Cerebellar nuclear complex (tissue), 1 donor: ENCODE results near the gene JDP2.
"Not testable (repeated sequence)": the region's sequence is repeated elsewhere in the genome, so short reads cannot be mapped to it uniquely, and the experiment has no call there.

ENCODE experiments used
- DNase-seq, 2 experiments: peaks; one replicate each; lab custom pipeline; 2025; lab: John Stamatoyannopoulos, UW

JDP2 gene

DNA sequence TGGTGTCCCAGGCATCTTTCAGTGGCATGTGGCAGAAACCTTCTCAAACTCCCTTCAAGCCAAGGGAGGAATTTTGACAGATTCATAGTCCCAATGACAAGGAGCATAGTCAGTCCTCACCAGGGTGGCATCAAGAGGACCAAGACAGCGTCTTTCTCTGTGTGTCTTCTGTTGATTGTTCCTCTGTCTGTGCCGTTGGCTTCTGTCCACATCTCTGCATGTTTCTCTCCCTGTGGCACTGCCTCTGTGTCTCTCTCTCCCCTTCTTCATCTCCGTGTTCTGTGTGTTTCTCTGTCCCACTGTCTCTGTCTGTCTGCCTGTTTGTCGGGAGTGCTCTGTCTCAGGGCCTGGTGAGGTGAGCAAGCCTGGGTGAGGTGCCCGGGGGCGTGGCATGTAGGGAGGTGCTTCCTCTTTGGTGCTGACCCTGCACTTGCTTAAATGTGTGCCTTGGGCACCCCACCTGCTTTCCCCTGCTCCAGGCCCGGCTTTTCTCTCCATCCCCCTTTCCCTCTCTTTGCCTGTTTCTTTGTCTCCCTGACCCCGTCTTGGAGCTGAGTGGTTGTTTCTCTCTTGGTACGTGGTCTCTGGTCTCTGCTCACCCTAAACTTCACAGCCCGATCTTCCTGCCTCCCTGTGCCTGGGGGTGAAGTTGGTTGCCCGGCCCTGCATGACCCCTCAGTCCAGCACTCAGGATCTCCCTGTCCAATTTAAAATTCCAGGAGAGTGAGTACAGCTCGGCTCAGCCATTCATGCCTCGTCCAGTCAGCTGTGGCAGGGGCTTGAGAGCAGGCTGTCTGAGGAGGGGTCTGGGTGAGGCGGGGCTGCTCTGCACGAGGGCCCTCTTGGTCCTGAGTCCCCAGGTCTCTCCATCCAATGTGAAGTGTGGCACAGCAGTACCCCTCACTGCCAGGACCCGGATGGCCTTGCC lies 28.5 kb downstream of the JDP2 start:
- DNase-seq, result no peak

- no peak for DNase-seq
Observed at GRCh38 chr14:75456997-75457335, 29.1 kb downstream of the JDP2 start.

DNA sequence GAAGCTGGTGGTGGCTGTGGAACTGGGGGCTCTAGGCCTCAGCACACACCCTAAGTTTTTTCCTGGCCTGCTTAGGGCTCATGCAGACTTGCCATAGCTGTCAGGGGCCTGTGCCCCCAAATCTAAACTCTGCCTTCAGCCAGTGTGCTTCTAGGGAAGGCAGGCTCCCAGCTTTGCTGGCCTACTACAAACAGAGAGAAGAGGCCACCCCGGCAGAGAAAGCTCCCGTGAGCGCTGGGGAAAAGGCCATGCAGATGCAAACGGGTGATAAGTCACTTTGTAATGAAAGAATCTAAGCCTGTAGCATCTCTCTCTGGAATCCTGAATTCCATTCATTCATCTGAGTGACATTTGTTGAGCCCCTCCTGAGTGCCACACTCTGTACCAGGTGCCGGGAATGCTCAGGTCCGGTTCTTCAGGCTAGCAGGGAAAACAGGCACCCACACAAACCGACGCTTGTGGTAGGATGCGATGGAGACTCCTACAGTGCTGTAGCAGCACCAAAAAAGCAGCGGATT lies 29.9 kb downstream of the JDP2 start:
- no peak for DNase-seq

GRCh38 chr14:75458305-75458704 lies 30.5 kb downstream of the JDP2 start:
- DNase-seq, result no peak

- DNase-seq, result no peak
Observed at GRCh38 chr14:75459099-75459741, 31.4 kb downstream of the JDP2 start.

DNA sequence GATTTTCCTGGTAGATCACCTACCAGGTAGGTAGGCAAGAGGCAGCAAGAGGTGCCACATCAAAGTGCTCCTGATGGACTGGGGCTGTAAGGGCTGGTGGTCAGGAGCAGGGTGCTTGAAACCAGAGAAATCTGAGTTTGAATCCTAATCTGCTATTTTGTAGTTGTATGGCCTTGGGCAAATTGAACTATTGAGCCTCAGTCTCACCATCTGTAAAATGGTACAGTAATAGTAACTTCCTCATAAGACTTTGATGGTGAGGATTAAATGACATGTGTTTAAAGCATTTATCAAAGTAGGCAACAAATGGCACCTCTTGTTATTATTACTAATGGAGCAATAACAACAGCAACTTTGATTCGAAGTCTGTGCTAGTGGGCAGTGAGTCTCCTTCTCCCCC lies 32.0 kb downstream of the JDP2 start:
- DNase-seq, result no peak

DNA sequence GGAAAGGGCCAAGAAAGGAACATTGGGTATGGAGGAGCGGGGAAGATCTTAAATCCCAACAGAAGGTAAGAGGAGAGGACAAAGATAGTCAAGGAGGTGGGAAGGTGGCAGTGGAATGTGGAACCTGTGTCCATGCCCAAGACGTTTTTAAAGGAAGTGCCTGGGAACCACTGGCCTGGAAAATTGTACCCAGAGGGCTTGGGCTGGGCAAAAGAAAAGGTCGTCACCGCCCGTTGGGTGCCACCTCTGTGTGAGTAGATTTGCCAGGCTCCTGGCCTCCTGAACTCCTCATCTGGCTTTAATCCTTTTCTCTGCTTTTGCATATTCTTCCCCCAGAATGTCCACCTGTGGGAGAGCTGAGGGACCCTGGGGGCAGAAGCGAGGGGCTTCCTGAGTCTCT lies 32.6 kb downstream of the JDP2 start:
- DNase-seq, result no peak

GRCh38 chr14:75461303-75461702 lies 33.5 kb downstream of the JDP2 start:
- DNase-seq, result no peak

DNA sequence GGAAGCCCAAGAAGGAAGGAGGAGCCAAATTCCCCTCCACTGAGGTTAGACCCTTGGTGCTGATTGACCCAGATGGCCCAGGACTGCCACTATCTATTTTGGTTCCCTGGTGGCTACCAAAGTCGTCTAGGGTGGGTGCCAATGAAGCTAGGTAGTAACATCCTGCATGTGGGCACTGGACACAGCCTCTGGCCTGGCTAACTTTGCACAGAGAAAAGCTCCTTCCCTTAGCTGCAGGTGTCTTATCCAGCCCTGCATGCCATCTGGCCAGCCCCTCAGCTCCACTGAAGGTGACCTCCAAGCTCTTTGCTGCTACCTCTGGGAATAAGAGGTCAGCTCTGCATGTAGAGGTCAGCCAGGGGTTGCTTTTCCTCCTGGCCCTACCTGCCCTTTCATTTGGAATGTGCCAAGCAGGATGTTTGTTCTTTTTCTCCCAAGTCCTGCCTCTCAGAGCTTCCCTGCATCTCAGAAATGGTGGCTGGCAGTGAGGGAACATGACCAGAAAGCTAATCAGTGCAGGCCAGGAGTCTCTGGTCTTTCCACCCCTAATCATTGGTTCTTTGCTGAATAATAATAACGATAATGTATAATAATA lies 34.0 kb downstream of the JDP2 start:
- no peak for DNase-seq

GRCh38 chr14:75464626-75465025 lies 36.8 kb downstream of the JDP2 start:
- no peak for DNase-seq

- no peak for DNase-seq
Observed at GRCh38 chr14:75467763-75468162, 39.9 kb downstream of the JDP2 start.

- DNase-seq, result no peak
Observed at GRCh38 chr14:75469164-75469563, 41.3 kb downstream of the JDP2 start.

DNA sequence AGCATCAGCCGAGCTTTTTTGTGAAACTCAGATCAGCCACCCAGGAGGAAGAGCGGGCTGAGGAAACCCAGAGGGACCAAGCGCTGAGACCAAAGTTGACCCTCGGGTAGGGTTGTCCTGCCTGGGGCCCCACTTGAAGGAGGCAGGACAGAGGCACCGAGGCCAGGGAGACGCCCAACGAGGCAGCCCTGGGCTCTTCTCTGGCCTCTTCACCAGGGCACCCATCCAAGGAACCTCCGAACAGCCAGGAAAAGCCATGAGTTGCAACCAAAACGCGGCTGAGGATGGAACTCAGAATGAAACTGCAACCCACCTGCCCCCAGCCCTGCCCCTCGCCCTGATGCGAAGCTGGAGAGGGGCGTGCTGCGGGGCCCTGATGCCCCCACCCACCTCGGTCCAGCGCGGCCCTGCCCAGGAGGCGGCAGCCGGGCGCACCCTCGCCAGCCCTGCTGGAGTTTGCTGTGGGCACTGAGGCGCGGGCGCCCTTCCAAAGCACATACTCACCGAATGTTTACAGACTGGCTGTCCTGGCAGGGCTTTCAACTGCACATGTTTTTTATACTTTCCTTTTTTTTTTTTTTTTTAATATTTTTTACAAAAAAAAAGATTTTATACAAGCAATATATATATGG lies 41.9 kb downstream of the JDP2 start:
- no peak for DNase-seq

DNA sequence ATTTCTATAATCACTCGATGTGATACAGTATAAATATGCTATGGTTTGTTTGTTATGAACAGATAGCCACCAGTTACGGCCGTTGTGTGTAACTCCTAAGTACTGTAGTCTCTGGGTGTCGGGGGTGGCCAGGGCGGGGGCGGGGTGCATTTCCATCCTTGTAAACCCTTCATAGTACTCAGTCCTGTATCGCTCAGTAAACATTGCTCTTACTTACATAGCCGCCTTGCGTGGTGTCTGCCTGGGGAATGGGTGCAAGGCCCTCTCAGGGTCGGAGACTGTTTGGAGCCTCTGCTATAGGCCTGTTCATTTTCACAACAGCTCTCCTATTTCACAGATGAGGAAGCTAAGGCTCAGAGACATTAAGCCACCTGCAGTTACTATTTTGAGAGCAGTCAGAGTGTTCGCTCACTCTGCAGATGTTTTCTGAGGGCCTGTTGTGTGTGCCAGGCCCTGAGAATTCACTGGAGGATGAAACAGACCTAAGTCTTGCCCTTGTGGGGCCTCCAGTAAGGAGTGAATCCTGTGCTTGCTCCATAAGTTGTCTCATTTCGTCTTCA lies 42.5 kb downstream of the JDP2 start:
- no peak for DNase-seq

DNA sequence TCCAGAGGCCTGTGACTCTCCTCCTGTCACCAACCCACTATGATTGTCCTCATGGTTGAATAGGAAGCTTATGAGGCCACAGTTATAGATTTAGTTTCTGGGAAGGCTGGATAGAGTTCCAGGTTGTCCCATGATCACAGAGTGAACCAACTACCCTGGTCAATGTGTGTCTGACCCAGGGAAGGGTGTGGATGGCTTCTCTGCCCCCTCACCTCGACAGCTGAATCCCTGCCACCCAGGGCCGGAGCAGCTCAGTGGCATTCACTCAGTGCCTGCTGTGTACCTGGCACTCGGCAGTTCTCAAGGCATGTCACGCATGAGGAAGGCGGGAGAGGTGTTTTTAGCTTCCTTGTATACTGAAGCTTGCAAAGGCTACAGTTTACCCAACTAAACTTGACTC lies 43.2 kb downstream of the JDP2 start:
- no peak for DNase-seq

- not testable (repeated sequence) for DNase-seq
Observed at GRCh38 chr14:75474127-75474526, 46.3 kb downstream of the JDP2 start.

GRCh38 chr14:75476274-75476995 lies 48.6 kb downstream of the JDP2 start:
- DNase-seq, result no peak

- no peak for DNase-seq
Observed at GRCh38 chr14:75477881-75478280, 50.1 kb downstream of the JDP2 start.

- DNase-seq, result no peak
Observed at GRCh38 chr14:75479770-75480600, 52.2 kb downstream of the JDP2 start.

- DNase-seq, result no peak
Observed at GRCh38 chr14:75482366-75482765, 54.5 kb downstream of the JDP2 start.
